Measurements from ENCODE around the gene ANKLE1.
A peak's percentile ranks its signal among the peaks of the same experiment; 100 is the strongest.

The ANKLE1 gene, protein sequence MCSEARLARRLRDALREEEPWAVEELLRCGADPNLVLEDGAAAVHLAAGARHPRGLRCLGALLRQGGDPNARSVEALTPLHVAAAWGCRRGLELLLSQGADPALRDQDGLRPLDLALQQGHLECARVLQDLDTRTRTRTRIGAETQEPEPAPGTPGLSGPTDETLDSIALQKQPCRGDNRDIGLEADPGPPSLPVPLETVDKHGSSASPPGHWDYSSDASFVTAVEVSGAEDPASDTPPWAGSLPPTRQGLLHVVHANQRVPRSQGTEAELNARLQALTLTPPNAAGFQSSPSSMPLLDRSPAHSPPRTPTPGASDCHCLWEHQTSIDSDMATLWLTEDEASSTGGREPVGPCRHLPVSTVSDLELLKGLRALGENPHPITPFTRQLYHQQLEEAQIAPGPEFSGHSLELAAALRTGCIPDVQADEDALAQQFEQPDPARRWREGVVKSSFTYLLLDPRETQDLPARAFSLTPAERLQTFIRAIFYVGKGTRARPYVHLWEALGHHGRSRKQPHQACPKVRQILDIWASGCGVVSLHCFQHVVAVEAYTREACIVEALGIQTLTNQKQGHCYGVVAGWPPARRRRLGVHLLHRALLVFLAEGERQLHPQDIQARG

GRCh38 chr19:17281391-17282304 is at the start of gene ANKLE1:
ANKLE1 (plus strand) TSS chr19:17281901; CDS start chr19:17281921, 20 bp downstream.
- TF ChIP-seq ZNF8 (CRISPR knock-in tag; IDR thresholded peaks at IDR 0.05) (no peak), ESRRG (CRISPR knock-in tag; IDR thresholded peaks at IDR 0.05) (0 out of 2 replicates have a peak, but pooled peaks have one; percentile 25)
- TF ChIP-seq, protein P1, sequence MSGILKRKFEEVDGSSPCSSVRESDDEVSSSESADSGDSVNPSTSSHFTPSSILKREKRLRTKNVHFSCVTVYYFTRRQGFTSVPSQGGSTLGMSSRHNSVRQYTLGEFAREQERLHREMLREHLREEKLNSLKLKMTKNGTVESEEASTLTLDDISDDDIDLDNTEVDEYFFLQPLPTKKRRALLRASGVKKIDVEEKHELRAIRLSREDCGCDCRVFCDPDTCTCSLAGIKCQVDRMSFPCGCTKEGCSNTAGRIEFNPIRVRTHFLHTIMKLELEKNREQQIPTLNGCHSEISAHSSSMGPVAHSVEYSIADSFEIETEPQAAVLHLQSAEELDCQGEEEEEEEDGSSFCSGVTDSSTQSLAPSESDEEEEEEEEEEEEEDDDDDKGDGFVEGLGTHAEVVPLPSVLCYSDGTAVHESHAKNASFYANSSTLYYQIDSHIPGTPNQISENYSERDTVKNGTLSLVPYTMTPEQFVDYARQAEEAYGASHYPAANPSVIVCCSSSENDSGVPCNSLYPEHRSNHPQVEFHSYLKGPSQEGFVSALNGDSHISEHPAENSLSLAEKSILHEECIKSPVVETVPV (CRISPR knock-in tag; IDR thresholded peaks at IDR 0.05): 0 out of 2 replicates have a peak, but pooled peaks have one; percentile 44
- ATAC-seq: peak; percentile 73

- ATAC-seq: no peak
- TF ChIP-seq ZFP30 (CRISPR knock-in tag; IDR thresholded peaks at IDR 0.05) (no peak), BACH2 (CRISPR knock-in tag; IDR thresholded peaks at IDR 0.05; ENCODE audit: borderline replicate concordance) (no peak), SNAI2 (CRISPR knock-in tag; IDR thresholded peaks at IDR 0.05) (no peak), TSHZ2 (CRISPR knock-in tag; IDR thresholded peaks at IDR 0.05) (no peak)
These were observed 49.4 kb upstream of the ANKLE1 start for GRCh38 chr19:17232258-17232657.

- peak; percentile 85 for ATAC-seq
- no peak for TF ChIP-seq ZNF565 (CRISPR knock-in tag; conservative IDR thresholded peaks at IDR 0.05; ENCODE audit: low read depth)
- no peak for TF ChIP-seq BACH2 (CRISPR knock-in tag; IDR thresholded peaks at IDR 0.05; ENCODE audit: borderline replicate concordance)
- no peak for TF ChIP-seq ZC3H10 (CRISPR knock-in tag; IDR thresholded peaks at IDR 0.05)
These were observed 46.8 kb upstream of the ANKLE1 start for GRCh38 chr19:17234911-17235299.

DNA sequence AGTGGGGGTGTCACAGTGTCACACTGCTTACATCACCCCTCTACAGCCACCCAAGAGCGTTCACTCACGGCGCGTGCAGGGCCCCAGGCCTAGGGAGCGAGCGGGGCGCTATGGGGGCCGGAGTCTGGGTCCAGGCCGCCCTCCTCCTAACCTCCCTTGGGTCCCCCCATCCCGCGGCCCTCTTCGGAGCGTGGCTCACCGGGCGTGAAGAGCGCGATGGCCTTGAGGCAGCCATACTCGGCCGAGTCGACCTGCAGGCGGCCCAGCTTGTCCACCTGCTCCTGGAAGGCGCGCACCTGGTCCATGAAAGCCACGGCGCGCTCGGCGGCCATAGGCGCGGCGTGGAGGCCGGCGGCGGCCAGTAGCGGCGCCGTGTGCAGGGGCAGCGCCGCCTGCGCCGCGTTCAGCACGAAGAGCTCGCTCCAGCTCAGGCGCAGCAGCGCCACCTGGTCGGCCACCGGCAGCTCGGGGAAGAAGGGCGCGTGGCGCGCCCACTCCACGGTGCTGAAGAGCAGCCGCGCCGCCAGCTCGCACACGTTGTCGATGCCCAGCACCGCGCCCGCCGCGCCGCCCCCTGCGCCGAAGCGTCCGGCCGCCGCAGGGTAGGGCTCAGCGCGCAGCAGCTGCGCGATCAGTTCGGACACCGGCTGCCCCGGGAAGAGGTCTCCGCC is 46.3 kb upstream of the ANKLE1 start:
- ATAC-seq: peak; percentile 82
- TF ChIP-seq ARNTL (CRISPR knock-in tag; IDR thresholded peaks at IDR 0.05; ENCODE audit: borderline replicate concordance, low read depth) (no peak), TOX (CRISPR knock-in tag; IDR thresholded peaks at IDR 0.05; ENCODE audit: borderline replicate concordance) (no peak), ZC3H10 (CRISPR knock-in tag; IDR thresholded peaks at IDR 0.05) (no peak), BACH2 (CRISPR knock-in tag; IDR thresholded peaks at IDR 0.05; ENCODE audit: borderline replicate concordance) (no peak), ZNF8 (CRISPR knock-in tag; IDR thresholded peaks at IDR 0.05) (no peak)

- peak; percentile 37 for ATAC-seq
- TF ChIP-seq, protein P2, sequence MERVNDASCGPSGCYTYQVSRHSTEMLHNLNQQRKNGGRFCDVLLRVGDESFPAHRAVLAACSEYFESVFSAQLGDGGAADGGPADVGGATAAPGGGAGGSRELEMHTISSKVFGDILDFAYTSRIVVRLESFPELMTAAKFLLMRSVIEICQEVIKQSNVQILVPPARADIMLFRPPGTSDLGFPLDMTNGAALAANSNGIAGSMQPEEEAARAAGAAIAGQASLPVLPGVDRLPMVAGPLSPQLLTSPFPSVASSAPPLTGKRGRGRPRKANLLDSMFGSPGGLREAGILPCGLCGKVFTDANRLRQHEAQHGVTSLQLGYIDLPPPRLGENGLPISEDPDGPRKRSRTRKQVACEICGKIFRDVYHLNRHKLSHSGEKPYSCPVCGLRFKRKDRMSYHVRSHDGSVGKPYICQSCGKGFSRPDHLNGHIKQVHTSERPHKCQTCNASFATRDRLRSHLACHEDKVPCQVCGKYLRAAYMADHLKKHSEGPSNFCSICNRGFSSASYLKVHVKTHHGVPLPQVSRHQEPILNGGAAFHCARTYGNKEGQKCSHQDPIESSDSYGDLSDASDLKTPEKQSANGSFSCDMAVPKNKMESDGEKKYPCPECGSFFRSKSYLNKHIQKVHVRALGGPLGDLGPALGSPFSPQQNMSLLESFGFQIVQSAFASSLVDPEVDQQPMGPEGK (CRISPR knock-in tag; IDR thresholded peaks at IDR 0.05; ENCODE audit: borderline replicate concordance): no peak
- TF ChIP-seq ZFP30 (CRISPR knock-in tag; IDR thresholded peaks at IDR 0.05) (no peak), ZC3H10 (CRISPR knock-in tag; IDR thresholded peaks at IDR 0.05) (no peak), OSR1 (CRISPR knock-in tag; IDR thresholded peaks at IDR 0.05) (no peak), ISL1 (CRISPR knock-in tag; IDR thresholded peaks at IDR 0.05) (no peak), ZNF565 (CRISPR knock-in tag; conservative IDR thresholded peaks at IDR 0.05; ENCODE audit: low read depth) (no peak), TCF4 (CRISPR knock-in tag; IDR thresholded peaks at IDR 0.05; ENCODE audit: borderline replicate concordance) (no peak)
- TF ChIP-seq, protein P3, sequence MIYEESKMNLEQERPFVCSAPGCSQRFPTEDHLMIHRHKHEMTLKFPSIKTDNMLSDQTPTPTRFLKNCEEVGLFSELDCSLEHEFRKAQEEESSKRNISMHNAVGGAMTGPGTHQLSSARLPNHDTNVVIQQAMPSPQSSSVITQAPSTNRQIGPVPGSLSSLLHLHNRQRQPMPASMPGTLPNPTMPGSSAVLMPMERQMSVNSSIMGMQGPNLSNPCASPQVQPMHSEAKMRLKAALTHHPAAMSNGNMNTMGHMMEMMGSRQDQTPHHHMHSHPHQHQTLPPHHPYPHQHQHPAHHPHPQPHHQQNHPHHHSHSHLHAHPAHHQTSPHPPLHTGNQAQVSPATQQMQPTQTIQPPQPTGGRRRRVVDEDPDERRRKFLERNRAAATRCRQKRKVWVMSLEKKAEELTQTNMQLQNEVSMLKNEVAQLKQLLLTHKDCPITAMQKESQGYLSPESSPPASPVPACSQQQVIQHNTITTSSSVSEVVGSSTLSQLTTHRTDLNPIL (CRISPR knock-in tag; IDR thresholded peaks at IDR 0.05; ENCODE audit: low read depth): no peak
These were observed 45.5 kb upstream of the ANKLE1 start for GRCh38 chr19:17235971-17236777.
